HepG2 (cell line): ENCODE measurements around the gene PPP2R2C. TPM values are rescaled to one million over a fixed set of nuclear protein-coding genes. Genes with fewer than 3 reads are reported as not detected.

Experiments
- ATAC-seq: fragments of 200-7000 bp; cut with Tn5 transposase; 3 replicates; pipeline ENCODE4 v1.9.1; 2020; ENCODE audit warnings: mild to moderate bottlenecking, moderate library complexity
- BruUV-seq: library from RNA; stranded (reverse); fragments of 400-500 nt; replicated peaks from 2 replicates; lab custom pipeline; 2021; lab: Mats Ljungman, UMichigan
- CTCF ChIA-PET: fragments of 300-600 bp; formaldehyde crosslinking; extraction: SDS; loops from one replicate; lab custom pipeline; 2021; ENCODE audit warnings: low total read pairs, inconsistent platforms, low intra/inter-chr PET ratio; lab: Yijun Ruan, JAX
- POLR2A ChIA-PET: fragments of 350-600 bp; sonication (Branson Sonifier 250); formaldehyde crosslinking; loops from one replicate; lab custom pipeline; 2020; ENCODE audit warnings: antibody characterized with exemption, inconsistent platforms; lab: Yijun Ruan, JAX
- DNase-seq: peaks from one replicate; pipeline ENCODE4 v3.0.0-alpha.2; 2015; ENCODE audit warnings: low spot score
- FAIRE-seq: peaks from 3 replicates; lab custom pipeline; 2011; peaks lifted over from hg19 to GRCh38; lab: Jason Lieb, UNC
- H2AFZ ChIP-seq: one replicate; pipeline ENCODE4 v1.6.1; 2011; ENCODE audit warnings: low read length, inconsistent platforms
- H3K27ac ChIP-seq: fragments of 300-600 bp; 3 replicates; pipeline ENCODE4 v1.8.0; 2011; ENCODE audit warnings: mixed run types, mild to moderate bottlenecking, mixed read lengths, low read length, inconsistent platforms; ENCODE audit not compliant: insufficient read depth; ENCODE audit errors: extremely low read length
- H3K27me3 ChIP-seq, 2 experiments: fragments of 200-600 bp in 1 of 2; 2 replicates in 1 of 2; 3 replicates in 1 of 2; pipeline versions ENCODE4 v1.6.0 to v1.8.0; 2011; ENCODE audit warnings: low read length in 2 of 2, mild to moderate bottlenecking in 2 of 2, moderate library complexity in 2 of 2, inconsistent platforms in 1 of 2; ENCODE audit not compliant: insufficient read depth in 2 of 2, control insufficient read depth in 1 of 2
- H3K36me3 ChIP-seq, 2 experiments: fragments of 200-600 bp in 1 of 2; replicated peaks in 1 of 2; 2 replicates in 1 of 2; 3 replicates in 1 of 2; pipeline versions ENCODE4 v1.5.1 to v1.8.0; 2011; ENCODE audit warnings: low read length in 2 of 2, inconsistent platforms in 1 of 2; ENCODE audit not compliant: insufficient read depth in 2 of 2, control insufficient read depth in 1 of 2
- H3K4me1 ChIP-seq: 2 replicates; pipeline ENCODE4 v1.5.1; 2012; ENCODE audit warnings: low read length, inconsistent platforms; ENCODE audit not compliant: insufficient read depth
- H3K4me2 ChIP-seq: 2 replicates; pipeline ENCODE4 v1.6.0; 2011; ENCODE audit warnings: low read depth, low read length, inconsistent platforms
- H3K4me3 ChIP-seq, 3 experiments: fragments of 200-600 bp in 1 of 3; sonication (generic), shearing (Covaris generic) in 1 of 3; replicated peaks in 1 of 3; 2 replicates each; pipeline ENCODE4 v1.5.1; 2011 to 2016; ENCODE audit warnings: low read length in 3 of 3, inconsistent platforms in 2 of 3, low read depth in 2 of 3, mild to moderate bottlenecking in 2 of 3, control low read depth in 1 of 3, mixed read lengths in 1 of 3; ENCODE audit not compliant: insufficient read depth in 1 of 3
- H3K79me2 ChIP-seq: one replicate; pipeline ENCODE4 v1.6.1; 2011; ENCODE audit warnings: low read length, inconsistent platforms; ENCODE audit not compliant: insufficient read depth
- H3K9ac ChIP-seq: 2 replicates; pipeline ENCODE4 v1.6.0; 2011; ENCODE audit warnings: mild to moderate bottlenecking, low read depth, low read length, inconsistent platforms; ENCODE audit not compliant: insufficient read depth
- H3K9me3 ChIP-seq: 2 replicates; pipeline ENCODE4 v1.5.1; 2012; ENCODE audit warnings: mild to moderate bottlenecking, low read length
- H4K20me1 ChIP-seq: 2 replicates; pipeline ENCODE4 v1.6.0; 2011; ENCODE audit warnings: inconsistent platforms, mild to moderate bottlenecking, low read length, moderate library complexity; ENCODE audit not compliant: insufficient read depth
- IRF1 ChIP-seq: sonication (generic); formaldehyde crosslinking; IDR thresholded peaks from 2 replicates; pipeline ENCODE4 v1.4.0; 2020; ENCODE audit warnings: low read depth, mild to moderate bottlenecking, missing genetic modification reagents
- JUNB ChIP-seq: sonication (generic); formaldehyde crosslinking; IDR thresholded peaks from 2 replicates; pipeline ENCODE4 v1.8.0; 2022; ENCODE audit warnings: missing genetic modification reagents, mild to moderate bottlenecking, borderline replicate concordance
- KLF11 ChIP-seq: IDR thresholded peaks from 2 replicates; pipeline ENCODE4 v1.6.1; 2016; ENCODE audit warnings: missing compliant biosample characterization
- MTA1 ChIP-seq: sonication (generic); formaldehyde crosslinking; IDR thresholded peaks from 2 replicates; pipeline ENCODE4 v1.4.0; 2020; ENCODE audit warnings: missing genetic modification reagents, mild to moderate bottlenecking, borderline replicate concordance
- PRMT3 ChIP-seq: sonication (generic); formaldehyde crosslinking; IDR thresholded peaks from 2 replicates; pipeline ENCODE4 v1.8.1; 2022; ENCODE audit warnings: low read depth, mild to moderate bottlenecking, moderate library complexity, missing genetic modification reagents, borderline replicate concordance
- SSRP1 ChIP-seq: IDR thresholded peaks from 2 replicates; pipeline ENCODE4 v1.6.1; 2016; ENCODE audit warnings: control low read depth
- WGBS: methylation state at CpG from one replicate; pipeline ENCODE4 v1.1.6; 2017; ENCODE audit warnings: low lambda C conversion rate; 5-methylcytosine and 5-hydroxymethylcytosine counted together
- in situ Hi-C: cut with HindIII; loops from 2 replicates; pipeline ENCODE4 v1.10.0; 2017; ENCODE audit warnings: low pct_unique_long_range_greater_than_20kb; ENCODE audit not compliant: extremely low pct_ligation_motif_present
- intact Hi-C: fragments of 100-400 bp; cut with micrococcal nuclease; formaldehyde crosslinking; loops from one replicate; pipeline ENCODE4 v1.10.0; 2022; ENCODE audit not compliant: unreplicated experiment
- polyA plus RNA-seq, 8 experiments: library from polyadenylated mRNA; depleted of rRNA in 3 of 8; stranded (reverse) in 7 of 8; unstranded in 1 of 8; fragments of >200 nt; fragmentation: Illumina TruSeq in 4 of 8; extraction: Trizol in 4 of 8; gene quantifications; 2 replicates each; pipeline versions ENCODE4 v1.2.1 to v1.2.3, GENCODE V29; 2011 to 2016; ENCODE audit warnings: low read depth in 4 of 8, missing spikeins in 1 of 8, mixed read lengths in 1 of 8; ENCODE audit not compliant: insufficient read depth in 1 of 8
- total RNA-seq, 5 experiments: library from RNA; depleted of rRNA; stranded (reverse); fragments of >200 nt; fragmentation: Illumina TruSeq; extraction: Trizol; gene quantifications; 2 replicates each; pipeline ENCODE4 v1.2.3, GENCODE V29; 2016; ENCODE audit warnings: low read depth in 1 of 5
- TF ChIP-seq, protein P1 (sequence below): IDR thresholded peaks from 2 replicates; pipeline ENCODE4 v1.6.1; 2016

The PPP2R2C gene
- total and polyA plus RNA-seq, 2 of the 13 experiments (the other 11 are each of a cell fraction or from before 2014, with no cell fraction given) = 0.60 to 8.6 TPM

DNA sequence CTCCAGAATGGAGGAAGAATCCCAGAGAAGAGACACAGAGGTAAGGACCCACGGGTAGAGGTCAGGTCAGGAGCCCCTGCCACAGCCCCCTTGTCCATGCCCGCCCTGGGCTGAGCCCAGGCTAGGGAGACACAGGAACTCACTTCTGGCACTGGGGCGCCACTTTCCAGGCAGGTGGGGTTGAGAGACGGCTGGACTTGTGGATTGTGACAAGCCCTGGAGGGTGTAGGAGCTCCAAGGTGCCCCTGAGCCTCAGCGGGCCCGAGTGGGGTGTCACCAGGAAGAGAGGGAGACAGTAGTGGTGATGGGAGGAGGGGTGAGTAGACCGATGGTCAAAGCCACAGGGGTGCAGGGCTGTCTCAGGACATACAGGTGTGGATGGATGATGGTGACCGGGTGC, 143.9 kb downstream of the PPP2R2C start:
- Histone ChIP-seq H3K27ac (no peak overlapping the region), H3K4me2 (peak overlapping the region; percentile 57; the same call in 1 of the 2 replicates), H2AFZ (no peak overlapping the region), H3K4me3 (no peak overlapping the region; a peak in 1 of 6 replicates), H3K4me1 (peaks cover 68% of the 10 kb centered on the region), H3K79me2 (no peaks in the 10 kb centered on the region), H3K36me3 (no peaks in the 10 kb centered on the region), H3K9ac (no peak overlapping the region), H4K20me1 (no peaks in the 10 kb centered on the region), H3K27me3 (peaks cover 0 to 18% of the 10 kb centered on the region in 2 experiments; a peak in 4 of 5 replicates), H3K9me3 (no peaks in the 10 kb centered on the region)
- BruUV-seq = no TSS peak
- POLR2A ChIA-PET = interaction anchor here (1.9 kb wide), 1 partner anchor 20 kb away, joined by 9 read pairs; no protein-coding TSS in a partner anchor
- no peak for ATAC-seq
- in situ Hi-C loops (loop anchor here (5.0 kb wide), 1 partner anchor 66 kb away; no protein-coding TSS in a partner anchor), intact Hi-C loops (no loop called here)
- TF ChIP-seq IRF1 (CRISPR knock-in tag) = no peak
- TF ChIP-seq JUNB = no peak
- TF ChIP-seq KLF11 (CRISPR knock-in tag) = no peak
- TF ChIP-seq SSRP1 = no peak
- TF ChIP-seq, protein P1, sequence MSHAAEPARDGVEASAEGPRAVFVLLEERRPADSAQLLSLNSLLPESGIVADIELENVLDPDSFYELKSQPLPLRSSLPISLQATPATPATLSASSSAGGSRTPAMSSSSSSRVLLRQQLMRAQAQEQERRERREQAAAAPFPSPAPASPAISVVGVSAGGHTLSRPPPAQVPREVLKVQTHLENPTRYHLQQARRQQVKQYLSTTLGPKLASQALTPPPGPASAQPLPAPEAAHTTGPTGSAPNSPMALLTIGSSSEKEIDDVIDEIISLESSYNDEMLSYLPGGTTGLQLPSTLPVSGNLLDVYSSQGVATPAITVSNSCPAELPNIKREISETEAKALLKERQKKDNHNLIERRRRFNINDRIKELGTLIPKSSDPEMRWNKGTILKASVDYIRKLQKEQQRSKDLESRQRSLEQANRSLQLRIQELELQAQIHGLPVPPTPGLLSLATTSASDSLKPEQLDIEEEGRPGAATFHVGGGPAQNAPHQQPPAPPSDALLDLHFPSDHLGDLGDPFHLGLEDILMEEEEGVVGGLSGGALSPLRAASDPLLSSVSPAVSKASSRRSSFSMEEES (CRISPR knock-in tag) = no peak
- no peak for TF ChIP-seq MTA1
- no peak for TF ChIP-seq PRMT3 (CRISPR knock-in tag)
- CTCF ChIA-PET = interaction anchor here (5.0 to 7.9 kb wide), 2 partner anchors 64 to 77 kb away, joined by 50 to 66 read pairs; no protein-coding TSS in a partner anchor
- no peak for FAIRE-seq
- DNase-seq = no peak
- 40% methylated on average over 6 of the region's 8 CpGs for WGBS
